ENCODE measurements around the gene HDAC4.

GRCh38 chr2:239214725-239215124 lies 186.1 kb downstream of the HDAC4 start:
- TF ChIP-seq GATA2 (IDR thresholded peaks at IDR 0.05; ENCODE audit: low read depth, low read length) (no peak), GATA3 (IDR thresholded peaks at IDR 0.05; ENCODE audit: low read depth, low read length) (no peak)

Data from SH-SY5Y (cell line).